ENCODE data around the gene ETV6. TPM values are rescaled to one million over a fixed set of nuclear protein-coding genes. Genes with fewer than 3 reads are reported as not detected.
A peak's percentile ranks its signal among the peaks of the same experiment; 100 is the strongest.

The ETV6 gene
- total RNA-seq, 1 experiment from 2014 or later: 19.3 TPM

DNA sequence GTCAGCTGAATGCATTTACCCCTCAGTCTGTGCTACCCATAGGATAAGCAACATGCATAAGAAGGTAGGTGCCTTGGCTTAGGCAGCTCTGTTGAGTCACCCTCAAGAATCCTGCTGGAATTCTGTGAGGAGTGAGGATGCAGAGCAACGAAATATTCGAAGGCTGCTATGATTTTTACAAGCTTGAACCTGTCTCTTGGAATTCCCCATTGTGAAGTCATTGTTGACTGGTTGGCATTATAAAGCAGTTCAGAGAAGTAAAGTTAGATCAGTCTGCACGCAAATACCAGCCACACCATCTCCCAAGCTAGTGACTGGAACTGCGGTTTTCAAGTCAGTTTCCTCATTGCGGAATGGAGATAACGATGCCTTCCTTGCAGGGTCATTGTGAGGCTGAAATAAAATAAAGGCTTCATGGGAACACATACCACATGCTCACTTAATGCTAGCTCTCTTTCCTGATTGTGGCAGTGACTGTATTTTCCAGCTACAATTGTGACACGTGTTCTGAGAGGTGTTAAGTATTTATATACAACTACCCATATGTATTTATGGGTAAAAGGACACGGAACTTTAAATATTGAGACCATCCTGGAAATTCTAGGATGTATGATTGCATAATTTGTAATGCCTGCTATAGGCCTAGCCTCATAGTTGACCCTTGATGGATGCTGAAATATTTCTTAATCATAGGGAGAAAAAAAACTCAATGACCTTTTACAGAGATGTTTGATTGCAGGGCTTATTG, 96.7 kb downstream of the ETV6 start:
- Mint-ChIP-seq H3K9me3 (ENCODE audit: unreplicated experiment) (no peaks in the 10 kb centered on the region), H3K4me3 (ENCODE audit: unreplicated experiment) (no peak overlapping the region), H3K27me3 (ENCODE audit: insufficient read depth, unreplicated experiment) (no peaks in the 10 kb centered on the region), H3K27ac (ENCODE audit: low read depth, unreplicated experiment) (peak overlapping the region; percentile 28), H3K4me1 (ENCODE audit: insufficient read depth, unreplicated experiment) (peaks cover 34% of the 10 kb centered on the region), H3K36me3 (ENCODE audit: insufficient read depth, unreplicated experiment) (peaks cover 7% of the 10 kb centered on the region)
- CTCF ChIA-PET: no interaction called here
- DNase-seq (ENCODE audit: unreplicated experiment): peak; percentile 90
- POLR2A ChIA-PET: interaction anchor here (0.7 to 1.9 kb wide), 16 partner anchors 10 to 1028 kb away, joined by 3 to 16 read pairs (median 4); partner anchors contain the start of genes BORCS5 and ETV6
- TF ChIP-seq, protein P1, sequence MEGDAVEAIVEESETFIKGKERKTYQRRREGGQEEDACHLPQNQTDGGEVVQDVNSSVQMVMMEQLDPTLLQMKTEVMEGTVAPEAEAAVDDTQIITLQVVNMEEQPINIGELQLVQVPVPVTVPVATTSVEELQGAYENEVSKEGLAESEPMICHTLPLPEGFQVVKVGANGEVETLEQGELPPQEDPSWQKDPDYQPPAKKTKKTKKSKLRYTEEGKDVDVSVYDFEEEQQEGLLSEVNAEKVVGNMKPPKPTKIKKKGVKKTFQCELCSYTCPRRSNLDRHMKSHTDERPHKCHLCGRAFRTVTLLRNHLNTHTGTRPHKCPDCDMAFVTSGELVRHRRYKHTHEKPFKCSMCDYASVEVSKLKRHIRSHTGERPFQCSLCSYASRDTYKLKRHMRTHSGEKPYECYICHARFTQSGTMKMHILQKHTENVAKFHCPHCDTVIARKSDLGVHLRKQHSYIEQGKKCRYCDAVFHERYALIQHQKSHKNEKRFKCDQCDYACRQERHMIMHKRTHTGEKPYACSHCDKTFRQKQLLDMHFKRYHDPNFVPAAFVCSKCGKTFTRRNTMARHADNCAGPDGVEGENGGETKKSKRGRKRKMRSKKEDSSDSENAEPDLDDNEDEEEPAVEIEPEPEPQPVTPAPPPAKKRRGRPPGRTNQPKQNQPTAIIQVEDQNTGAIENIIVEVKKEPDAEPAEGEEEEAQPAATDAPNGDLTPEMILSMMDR (IDR thresholded peaks at IDR 0.05; ENCODE audit: unreplicated experiment): no peak
- intact Hi-C loops (cut with micrococcal nuclease): loop anchor here (5.0 kb wide), 1 partner anchor 94 kb away; no protein-coding TSS in a partner anchor
- BruUV-seq (replicated peaks): no TSS peak

DNA sequence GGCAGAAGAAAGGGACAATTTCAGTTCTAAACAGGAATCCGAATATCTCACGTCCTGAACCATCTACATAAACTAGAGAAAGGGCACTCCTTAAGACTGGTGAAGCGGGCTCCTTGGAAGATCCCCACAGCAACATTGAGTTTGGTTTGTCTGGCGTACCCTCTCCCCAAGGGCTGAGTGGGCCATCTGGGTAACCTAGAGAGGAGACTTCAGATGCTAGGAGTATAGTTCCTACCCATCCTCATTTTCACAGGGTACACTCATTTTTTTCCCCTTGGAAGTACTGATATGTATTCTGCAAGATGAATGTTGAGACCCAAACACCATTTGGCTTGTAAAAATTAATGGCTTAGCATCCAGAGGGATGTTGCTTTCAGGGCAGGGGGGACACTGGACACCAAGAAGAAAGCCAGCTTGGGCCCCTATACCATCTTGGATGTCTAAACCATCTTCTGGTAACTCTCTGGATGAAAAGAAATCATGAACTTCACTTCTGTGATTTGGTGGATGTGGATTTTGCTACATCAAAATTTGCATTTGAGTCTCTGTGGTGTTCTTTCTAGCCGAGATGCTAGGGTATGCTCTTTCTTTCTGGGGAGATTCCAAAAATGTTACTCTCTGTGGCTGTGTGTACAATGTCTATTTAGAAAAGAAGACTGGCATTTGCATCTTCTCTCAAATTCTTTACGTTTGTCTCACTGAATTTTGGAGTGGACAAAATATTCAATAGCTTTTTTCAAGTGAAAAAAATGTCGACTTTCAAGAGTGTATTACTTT, 97.7 kb downstream of the ETV6 start:
- ChIA-PET CTCF (no interaction called here), POLR2A (interaction anchor here (0.7 to 1.6 kb wide), 6 partner anchors 11 to 255 kb away, joined by 3 to 12 read pairs (median 4); partner anchors contain the start of gene ETV6)
- no peak overlapping the region for H3K4me3 Mint-ChIP-seq (ENCODE audit: unreplicated experiment)
- TF ChIP-seq, protein P1 (IDR thresholded peaks at IDR 0.05; ENCODE audit: unreplicated experiment): no peak
- intact Hi-C loops (cut with micrococcal nuclease): loop anchor here (5.0 kb wide), 1 partner anchor 95 kb away; no protein-coding TSS in a partner anchor
- H3K36me3 Mint-ChIP-seq (ENCODE audit: insufficient read depth, unreplicated experiment): peaks cover 7% of the 10 kb centered on the region
- peaks cover 28% of the 10 kb centered on the region for H3K4me1 Mint-ChIP-seq (ENCODE audit: insufficient read depth, unreplicated experiment)
- H3K27ac Mint-ChIP-seq (ENCODE audit: low read depth, unreplicated experiment): peak overlapping the region; percentile 28
- no peaks in the 10 kb centered on the region for H3K9me3 Mint-ChIP-seq (ENCODE audit: unreplicated experiment)
- no peaks in the 10 kb centered on the region for H3K27me3 Mint-ChIP-seq (ENCODE audit: insufficient read depth, unreplicated experiment)
- BruUV-seq (replicated peaks): no TSS peak
- no peak for DNase-seq (ENCODE audit: unreplicated experiment)

DNA sequence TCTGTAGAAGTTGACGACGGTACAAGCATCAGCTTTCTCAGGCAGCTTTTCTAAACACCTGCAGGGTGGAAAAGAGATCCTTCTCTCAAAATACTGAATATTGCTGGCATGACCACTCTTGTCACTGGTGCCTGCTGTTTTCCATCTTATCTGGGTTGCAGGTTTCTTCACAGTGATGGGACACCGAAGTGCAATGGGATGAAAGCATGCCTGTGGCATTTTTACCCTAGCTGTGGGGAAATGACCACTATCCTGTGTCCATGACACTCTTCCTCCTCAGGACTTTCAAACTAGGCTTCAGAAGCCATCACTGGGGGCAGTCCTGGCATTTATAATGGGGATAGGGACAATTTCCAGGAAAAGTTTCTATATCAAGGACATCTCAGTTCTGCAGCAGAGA, 98.5 kb downstream of the ETV6 start:
- no peaks in the 10 kb centered on the region for H3K27me3 Mint-ChIP-seq (ENCODE audit: insufficient read depth, unreplicated experiment)
- H3K27ac Mint-ChIP-seq (ENCODE audit: low read depth, unreplicated experiment): no peak overlapping the region
- no peak for DNase-seq (ENCODE audit: unreplicated experiment)
- intact Hi-C loops (cut with micrococcal nuclease): loop anchor here (5.0 kb wide), 1 partner anchor 96 kb away; no protein-coding TSS in a partner anchor
- peaks cover 28% of the 10 kb centered on the region for H3K4me1 Mint-ChIP-seq (ENCODE audit: insufficient read depth, unreplicated experiment)
- no peaks in the 10 kb centered on the region for H3K9me3 Mint-ChIP-seq (ENCODE audit: unreplicated experiment)
- no peak overlapping the region for H3K4me3 Mint-ChIP-seq (ENCODE audit: unreplicated experiment)
- BruUV-seq (replicated peaks): no TSS peak
- CTCF ChIA-PET: interaction anchor here (0.6 to 1.1 kb wide), 3 partner anchors 37 to 285 kb away, joined by 3 to 4 read pairs (median 3); no protein-coding TSS in a partner anchor
- peaks cover 7% of the 10 kb centered on the region for H3K36me3 Mint-ChIP-seq (ENCODE audit: insufficient read depth, unreplicated experiment)
- POLR2A ChIA-PET: interaction anchor here (0.7 to 1.6 kb wide), 3 partner anchors 10 to 254 kb away, joined by 3 to 5 read pairs (median 3); no protein-coding TSS in a partner anchor
- TF ChIP-seq, protein P1 (IDR thresholded peaks at IDR 0.05; ENCODE audit: unreplicated experiment): no peak

DNA sequence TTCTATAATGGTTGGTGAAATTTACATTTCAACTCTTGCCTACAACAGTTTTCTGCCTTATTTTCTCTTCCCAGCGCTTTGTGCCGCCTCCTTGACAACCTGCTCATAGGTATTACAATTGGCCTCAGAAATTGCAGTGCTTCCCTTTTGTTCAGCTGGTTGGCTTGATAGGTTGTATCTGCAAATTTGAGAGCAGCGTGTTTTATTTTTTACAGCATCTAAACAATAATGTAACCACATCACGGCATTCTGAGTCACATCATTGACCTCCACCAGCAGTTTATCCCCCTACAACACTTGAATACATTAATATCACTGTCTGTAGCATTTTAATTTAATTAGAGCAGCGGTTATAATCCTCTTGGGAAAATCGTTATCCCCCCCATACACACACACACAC, 99.4 kb downstream of the ETV6 start:
- intact Hi-C loops (cut with micrococcal nuclease): loop anchor here (5.0 kb wide), 1 partner anchor 97 kb away; no protein-coding TSS in a partner anchor
- DNase-seq (ENCODE audit: unreplicated experiment): no peak
- Mint-ChIP-seq H3K27me3 (ENCODE audit: insufficient read depth, unreplicated experiment) (no peaks in the 10 kb centered on the region), H3K4me3 (ENCODE audit: unreplicated experiment) (no peak overlapping the region), H3K27ac (ENCODE audit: low read depth, unreplicated experiment) (no peak overlapping the region), H3K4me1 (ENCODE audit: insufficient read depth, unreplicated experiment) (peaks cover 22% of the 10 kb centered on the region), H3K36me3 (ENCODE audit: insufficient read depth, unreplicated experiment) (peaks cover 7% of the 10 kb centered on the region), H3K9me3 (ENCODE audit: unreplicated experiment) (no peaks in the 10 kb centered on the region)
- ChIA-PET CTCF (interaction anchor here (0.6 to 1.1 kb wide), 5 partner anchors 9 to 284 kb away, joined by 3 to 4 read pairs (median 3); no protein-coding TSS in a partner anchor), POLR2A (no interaction called here)
- TF ChIP-seq, protein P1 (IDR thresholded peaks at IDR 0.05; ENCODE audit: unreplicated experiment): no peak
- no TSS peak for BruUV-seq (replicated peaks)

Data from MCF 10A (cell line).